ENCODE measurements around the gene COX5A.

Gene COX5A

GRCh38 chr15:74955796-74956647 lies 18.1 kb upstream of the COX5A start:
- Histone ChIP-seq H3K36me3 (ENCODE audit: insufficient read depth) (no peaks in the 10 kb centered on the region), H3K4me3 (IDR thresholded peaks at IDR 0.05; ENCODE audit: insufficient read depth, low read depth, low read length) (no peak overlapping the region), H2AFZ (ENCODE audit: low read depth) (peak overlapping the region; percentile 97), H3K9ac (peak overlapping the region; percentile 92), H3K27ac (peak overlapping the region; percentile 77), H4K20me1 (ENCODE audit: insufficient read depth) (no peaks in the 10 kb centered on the region), H3K27me3 (ENCODE audit: insufficient read depth, low read depth) (no peaks in the 10 kb centered on the region), H3K4me2 (peak overlapping the region; percentile 85), H3K79me2 (ENCODE audit: insufficient read depth, low read depth) (peaks cover 13% of the 10 kb centered on the region), H3K4me1 (ENCODE audit: low read depth, poor library complexity, severe bottlenecking) (peaks cover 31% of the 10 kb centered on the region)
- TF ChIP-seq, protein P1, sequence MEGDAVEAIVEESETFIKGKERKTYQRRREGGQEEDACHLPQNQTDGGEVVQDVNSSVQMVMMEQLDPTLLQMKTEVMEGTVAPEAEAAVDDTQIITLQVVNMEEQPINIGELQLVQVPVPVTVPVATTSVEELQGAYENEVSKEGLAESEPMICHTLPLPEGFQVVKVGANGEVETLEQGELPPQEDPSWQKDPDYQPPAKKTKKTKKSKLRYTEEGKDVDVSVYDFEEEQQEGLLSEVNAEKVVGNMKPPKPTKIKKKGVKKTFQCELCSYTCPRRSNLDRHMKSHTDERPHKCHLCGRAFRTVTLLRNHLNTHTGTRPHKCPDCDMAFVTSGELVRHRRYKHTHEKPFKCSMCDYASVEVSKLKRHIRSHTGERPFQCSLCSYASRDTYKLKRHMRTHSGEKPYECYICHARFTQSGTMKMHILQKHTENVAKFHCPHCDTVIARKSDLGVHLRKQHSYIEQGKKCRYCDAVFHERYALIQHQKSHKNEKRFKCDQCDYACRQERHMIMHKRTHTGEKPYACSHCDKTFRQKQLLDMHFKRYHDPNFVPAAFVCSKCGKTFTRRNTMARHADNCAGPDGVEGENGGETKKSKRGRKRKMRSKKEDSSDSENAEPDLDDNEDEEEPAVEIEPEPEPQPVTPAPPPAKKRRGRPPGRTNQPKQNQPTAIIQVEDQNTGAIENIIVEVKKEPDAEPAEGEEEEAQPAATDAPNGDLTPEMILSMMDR (conservative IDR thresholded peaks at IDR 0.05; ENCODE audit: low read depth, low read length): peak; percentile 45; the same call in 1 of the 2 replicates

DNA sequence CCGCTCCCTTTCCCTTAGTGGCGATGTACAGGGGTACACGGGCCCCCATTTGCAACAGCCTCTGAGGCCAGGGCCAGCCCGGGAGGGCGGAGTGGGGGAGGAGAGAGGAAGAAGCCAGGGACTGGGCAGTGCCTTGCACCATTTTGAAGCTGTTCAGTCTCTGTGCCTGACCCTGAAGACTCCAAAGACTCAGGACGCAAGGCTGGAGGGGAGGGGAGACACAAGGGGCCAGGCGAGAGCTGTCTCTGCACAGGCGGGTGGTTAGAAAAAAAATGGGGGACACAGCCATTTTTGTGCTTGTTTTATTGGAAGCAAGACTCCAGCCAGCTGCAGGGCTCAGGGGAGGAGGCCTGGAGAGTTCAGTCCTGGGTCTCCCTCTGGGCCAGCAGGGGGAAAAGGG lies 17.1 kb upstream of the COX5A start:
- Histone ChIP-seq H3K9ac (no peak overlapping the region), H3K27me3 (ENCODE audit: insufficient read depth, low read depth) (no peaks in the 10 kb centered on the region), H3K79me2 (ENCODE audit: insufficient read depth, low read depth) (peaks cover 13% of the 10 kb centered on the region), H3K4me2 (peak overlapping the region; percentile 85; the same call in 1 of the 2 replicates), H3K36me3 (ENCODE audit: insufficient read depth) (no peaks in the 10 kb centered on the region), H3K4me3 (IDR thresholded peaks at IDR 0.05; ENCODE audit: insufficient read depth, low read depth, low read length) (no peak overlapping the region), H2AFZ (ENCODE audit: low read depth) (no peak overlapping the region), H4K20me1 (ENCODE audit: insufficient read depth) (no peaks in the 10 kb centered on the region), H3K4me1 (ENCODE audit: low read depth, poor library complexity, severe bottlenecking) (peaks cover 26% of the 10 kb centered on the region), H3K27ac (no peak overlapping the region)
- TF ChIP-seq, protein P1 (conservative IDR thresholded peaks at IDR 0.05; ENCODE audit: low read depth, low read length): no peak

DNA sequence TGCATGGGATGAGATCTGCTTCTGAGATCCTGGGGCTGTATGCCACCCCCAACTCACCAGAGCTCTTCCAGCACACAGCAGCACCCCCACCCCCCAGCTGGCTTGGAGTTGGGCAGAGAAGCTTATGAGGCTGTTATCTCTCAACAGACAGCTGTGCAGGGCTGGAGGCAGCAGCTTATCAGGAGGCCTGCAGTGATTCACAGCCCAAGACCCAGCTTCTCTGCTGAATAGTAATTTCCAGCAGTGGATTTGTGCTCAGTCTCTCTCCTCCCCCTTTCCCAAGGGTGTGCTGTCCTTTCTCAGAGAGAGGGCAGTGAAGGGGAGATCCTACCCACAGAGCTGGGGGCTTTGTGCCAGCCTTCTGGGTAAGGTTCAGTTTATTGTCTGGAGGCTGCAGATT lies 16.6 kb upstream of the COX5A start:
- peak overlapping the region; percentile 85; the same call in 1 of the 2 replicates for H3K4me2 ChIP-seq
- no peak overlapping the region for H3K9ac ChIP-seq
- H4K20me1 ChIP-seq (ENCODE audit: insufficient read depth): no peaks in the 10 kb centered on the region
- H3K4me1 ChIP-seq (ENCODE audit: low read depth, poor library complexity, severe bottlenecking): peaks cover 26% of the 10 kb centered on the region
- H3K79me2 ChIP-seq (ENCODE audit: insufficient read depth, low read depth): peaks cover 13% of the 10 kb centered on the region
- no peak overlapping the region for H3K4me3 ChIP-seq (IDR thresholded peaks at IDR 0.05; ENCODE audit: insufficient read depth, low read depth, low read length)
- no peaks in the 10 kb centered on the region for H3K36me3 ChIP-seq (ENCODE audit: insufficient read depth)
- H3K27ac ChIP-seq: no peak overlapping the region
- no peak overlapping the region for H2AFZ ChIP-seq (ENCODE audit: low read depth)
- TF ChIP-seq, protein P1 (conservative IDR thresholded peaks at IDR 0.05; ENCODE audit: low read depth, low read length): no peak
- no peaks in the 10 kb centered on the region for H3K27me3 ChIP-seq (ENCODE audit: insufficient read depth, low read depth)

GRCh38 chr15:74951006-74951405 lies 13.1 kb upstream of the COX5A start:
- no peak overlapping the region for H3K4me3 ChIP-seq (IDR thresholded peaks at IDR 0.05; ENCODE audit: insufficient read depth, low read depth, low read length)
- H3K4me1 ChIP-seq (ENCODE audit: low read depth, poor library complexity, severe bottlenecking): peaks cover 19% of the 10 kb centered on the region
- H3K9ac ChIP-seq: no peak overlapping the region
- no peak overlapping the region for H3K27ac ChIP-seq
- TF ChIP-seq, protein P1 (conservative IDR thresholded peaks at IDR 0.05; ENCODE audit: low read depth, low read length): no peak
- no peak overlapping the region for H2AFZ ChIP-seq (ENCODE audit: low read depth)
- H3K79me2 ChIP-seq (ENCODE audit: insufficient read depth, low read depth): peaks cover 13% of the 10 kb centered on the region
- no peaks in the 10 kb centered on the region for H4K20me1 ChIP-seq (ENCODE audit: insufficient read depth)
- no peak overlapping the region for H3K4me2 ChIP-seq
- no peaks in the 10 kb centered on the region for H3K36me3 ChIP-seq (ENCODE audit: insufficient read depth)
- H3K27me3 ChIP-seq (ENCODE audit: insufficient read depth, low read depth): no peaks in the 10 kb centered on the region

All from KMS-11 (cell line).